Small intestine (tissue), 7 donors: ENCODE measurements around the gene ACP5. TPM values are rescaled to one million over a fixed set of nuclear protein-coding genes. Genes with fewer than 3 reads are reported as not detected.
"Not testable (repeated sequence)": the region's sequence is repeated elsewhere in the genome, so short reads cannot be mapped to it uniquely, and the experiment has no call there.

Experiments
- DNase-seq, 2 donors: peaks; one replicate each; pipeline versions ENCODE4 v3.0.0 to v3.0.0-alpha.2; 2013
- FAIRE-seq: peaks from 2 replicates; lab custom pipeline; 2012; peaks lifted over from hg19 to GRCh38; lab: Jason Lieb, UNC
- H3K27ac ChIP-seq, 3 donors: one replicate each; pipeline ENCODE4 v1.5.1; 2013; ENCODE audit warnings: low read length in 2 of 3, mild to moderate bottlenecking in 2 of 3, control low read depth in 1 of 3, inconsistent platforms in 1 of 3, low read depth in 1 of 3, moderate library complexity in 1 of 3
- H3K27me3 ChIP-seq, 3 donors: one replicate each; pipeline ENCODE4 v1.6.1; 2013; ENCODE audit warnings: low read length in 3 of 3, inconsistent platforms in 1 of 3; ENCODE audit not compliant: control insufficient read depth in 3 of 3, insufficient read depth in 3 of 3
- H3K36me3 ChIP-seq, 3 donors: one replicate each; pipeline ENCODE4 v1.6.1; 2013; ENCODE audit warnings: low read length in 3 of 3, inconsistent platforms in 1 of 3, low read depth in 1 of 3, mild to moderate bottlenecking in 1 of 3, moderate library complexity in 1 of 3; ENCODE audit not compliant: control insufficient read depth in 3 of 3, insufficient read depth in 2 of 3
- H3K4me1 ChIP-seq, 3 donors: one replicate each; pipeline ENCODE4 v1.6.1; 2013; ENCODE audit warnings: low read length in 2 of 3, inconsistent platforms in 1 of 3, low read depth in 1 of 3, mild to moderate bottlenecking in 1 of 3, moderate library complexity in 1 of 3; ENCODE audit not compliant: control insufficient read depth in 3 of 3, insufficient read depth in 2 of 3
- H3K4me3 ChIP-seq, 3 donors: one replicate each; pipeline ENCODE4 v1.5.1; 2013; ENCODE audit warnings: low read length in 3 of 3, control low read depth in 1 of 3, inconsistent platforms in 1 of 3, low read depth in 1 of 3, mild to moderate bottlenecking in 1 of 3, moderate library complexity in 1 of 3
- H3K9me3 ChIP-seq, 2 donors: one replicate each; pipeline ENCODE4 v1.6.1; 2013; ENCODE audit warnings: low read depth in 1 of 2, low read length in 1 of 2; ENCODE audit not compliant: control insufficient read depth in 2 of 2, insufficient read depth in 1 of 2
- WGBS, 3 donors: extraction: QIAGEN DNeasy Blood & Tissue Kit; methylation state at CpG; one replicate each; pipeline ENCODE4 v1.1.7; 2013; 5-methylcytosine and 5-hydroxymethylcytosine counted together
- polyA plus RNA-seq, 4 donors: library from polyadenylated mRNA; stranded (reverse) in 3 of 4; unstranded in 1 of 4; fragments of 200-250 nt in 3 of 4; fragments of 120-200 nt in 1 of 4; gene quantifications; one replicate each; pipeline versions ENCODE4 v1.2.1 to v1.2.3, GENCODE V29; 2013
- donor health status: healthy with polysubstance abuse.
- donor health status: control.
- donor health status: control.
- donor health status: Bipolar disorder and iron deficiency.
- donor health status: healthy.

Gene ACP5
- polyA plus RNA-seq, 4 donors, result 22.8 to 195 (median 33.3) TPM

- WGBS, 3 donors, result 79 to 95% (median 84%) methylated on average over 8 to 9 of the region's 9 CpGs
- peaks cover 0 to 14% (median 0%) of the 10 kb centered on the region in 3 donors for H3K4me1 ChIP-seq
- no peaks in the 10 kb centered on the region for H3K9me3 ChIP-seq
- H3K36me3 ChIP-seq, result peaks cover 0 to 31% (median 0%) of the 10 kb centered on the region in 3 donors
- DNase-seq (no peak), FAIRE-seq (no peak)
- H3K27me3 ChIP-seq, result no peaks in the 10 kb centered on the region
- H3K27ac ChIP-seq, result no peak overlapping the region
- no peak overlapping the region for H3K4me3 ChIP-seq
These were observed 2.8 kb downstream of the ACP5 start for GRCh38 chr19:11574689-11575088.

- H3K27ac ChIP-seq, DNase-seq, H3K4me1 ChIP-seq, H3K9me3 ChIP-seq, H3K4me3 ChIP-seq, H3K27me3 ChIP-seq, FAIRE-seq: not testable (repeated sequence)
- 84 to 100% (median 98%) methylated on average over 4 of the region's 4 CpGs for WGBS, 3 donors
- H3K36me3 ChIP-seq, result peaks cover 0 to 31% (median 0%) of the 10 kb centered on the region in 3 donors
These were observed 3.7 kb downstream of the ACP5 start for GRCh38 chr19:11573763-11574162.

GRCh38 chr19:11573354-11573753, 4.1 kb downstream of the ACP5 start:
- not testable (repeated sequence) for FAIRE-seq, H3K27me3 ChIP-seq, DNase-seq, H3K4me1 ChIP-seq, H3K27ac ChIP-seq, H3K4me3 ChIP-seq, H3K9me3 ChIP-seq
- 74 to 91% (median 81%) methylated on average over 6 of the region's 6 CpGs for WGBS, 3 donors
- H3K36me3 ChIP-seq, result peaks cover 0 to 31% (median 0%) of the 10 kb centered on the region in 3 donors

DNA sequence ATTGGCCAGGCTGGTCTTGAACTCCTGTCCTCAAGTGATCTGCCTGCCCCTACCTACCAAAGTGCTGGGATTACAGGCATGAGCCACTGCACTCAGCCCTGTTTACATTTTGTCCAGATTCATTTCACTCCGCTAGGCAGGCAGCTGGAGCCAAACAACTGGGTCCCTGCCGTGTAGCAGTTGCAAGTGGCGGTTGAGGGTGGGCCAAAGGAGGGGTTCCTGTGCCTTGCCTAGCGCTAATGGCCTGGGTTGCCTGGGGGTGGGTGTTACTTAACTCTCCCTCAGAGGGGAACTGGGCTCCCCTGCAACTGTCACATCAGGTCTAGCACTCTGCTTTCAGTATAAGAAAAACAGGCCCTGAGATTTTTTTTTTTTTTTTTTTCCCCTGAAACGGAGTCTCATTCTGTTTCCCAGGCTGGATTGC, 7.4 kb downstream of the ACP5 start:
- Histone ChIP-seq H3K36me3 (peaks cover 0 to 13% (median 0%) of the 10 kb centered on the region in 3 donors), H3K27me3 (no peaks in the 10 kb centered on the region), H3K4me3 (no peak overlapping the region), H3K4me1 (no peaks in the 10 kb centered on the region), H3K9me3 (no peaks in the 10 kb centered on the region), H3K27ac (no peak overlapping the region)
- 62 to 83% (median 77%) methylated on average over 5 of the region's 5 CpGs for WGBS, 3 donors
- DNase-seq (no peak), FAIRE-seq (no peak)

DNA sequence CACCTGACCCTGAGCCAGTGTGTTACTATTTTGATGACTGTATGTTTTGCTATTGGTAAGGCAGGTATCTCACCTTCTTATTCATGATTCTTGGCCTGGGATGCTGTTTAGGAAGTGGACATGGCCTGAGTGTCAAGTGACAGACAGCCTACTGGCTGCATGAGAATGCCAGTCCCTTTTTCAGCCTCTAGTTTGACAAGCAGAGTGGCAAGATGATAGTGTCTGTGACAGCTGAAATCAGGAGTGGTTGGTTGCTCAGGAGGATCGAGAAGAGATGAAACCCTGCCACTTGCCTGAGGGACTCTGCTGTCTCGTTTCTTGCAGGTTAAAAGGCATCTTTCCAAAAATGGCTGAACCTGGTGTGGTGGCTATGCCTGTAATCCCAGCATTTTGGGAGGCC, 11.3 kb downstream of the ACP5 start:
- no peak overlapping the region for H3K27ac ChIP-seq
- no peaks in the 10 kb centered on the region for H3K27me3 ChIP-seq
- no peaks in the 10 kb centered on the region for H3K9me3 ChIP-seq
- 82 to 90% (median 83%) methylated on average over 2 of the region's 2 CpGs for WGBS, 3 donors
- H3K36me3 ChIP-seq, result peaks cover 0 to 9% (median 0%) of the 10 kb centered on the region in 3 donors
- no peak for FAIRE-seq
- no peak for DNase-seq
- no peaks in the 10 kb centered on the region for H3K4me1 ChIP-seq
- H3K4me3 ChIP-seq, result no peak overlapping the region

- not testable (repeated sequence) for H3K36me3 ChIP-seq, H3K4me3 ChIP-seq, H3K27me3 ChIP-seq, DNase-seq, FAIRE-seq, H3K9me3 ChIP-seq, H3K4me1 ChIP-seq, H3K27ac ChIP-seq
- WGBS, 3 donors, result 89 to 90% (median 90%) methylated on average over 5 of the region's 5 CpGs
These were observed 11.8 kb downstream of the ACP5 start for GRCh38 chr19:11565649-11565980.

DNA sequence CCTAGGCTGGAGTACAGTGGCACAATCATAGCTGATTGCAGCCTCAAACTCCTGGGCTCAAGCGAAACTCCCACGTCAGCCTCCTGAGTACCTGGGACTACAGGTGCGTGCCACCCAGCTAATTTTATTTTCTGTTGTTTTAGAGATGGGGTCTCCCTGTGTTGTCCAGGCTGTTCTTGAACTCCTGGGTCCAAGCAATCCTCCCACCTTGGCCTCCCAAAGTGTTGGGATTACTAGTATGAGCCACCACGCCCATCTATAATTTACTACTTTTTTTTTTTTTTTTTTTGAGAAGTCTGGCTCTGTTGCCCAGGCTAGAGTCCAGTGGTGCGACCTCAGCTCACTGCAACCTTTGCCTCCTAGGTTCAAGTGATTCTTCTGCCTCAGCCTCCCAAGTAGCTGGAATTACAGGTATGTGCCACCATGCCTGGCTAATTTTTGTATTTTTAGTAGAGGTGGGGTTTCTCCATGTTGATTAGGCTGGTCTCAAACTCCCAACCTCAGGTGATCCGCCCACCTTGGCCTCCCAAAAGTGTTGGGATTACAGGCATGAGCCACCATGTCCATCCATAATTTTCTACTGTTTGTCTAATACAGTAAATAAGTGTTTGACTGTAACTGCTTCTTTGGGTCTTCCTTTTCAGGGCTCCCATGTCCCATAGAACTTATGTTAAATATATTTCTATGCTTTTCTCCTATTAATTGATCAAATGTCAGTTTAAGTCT, 13.2 kb downstream of the ACP5 start:
- H3K27ac ChIP-seq, result not testable (repeated sequence)

DNA sequence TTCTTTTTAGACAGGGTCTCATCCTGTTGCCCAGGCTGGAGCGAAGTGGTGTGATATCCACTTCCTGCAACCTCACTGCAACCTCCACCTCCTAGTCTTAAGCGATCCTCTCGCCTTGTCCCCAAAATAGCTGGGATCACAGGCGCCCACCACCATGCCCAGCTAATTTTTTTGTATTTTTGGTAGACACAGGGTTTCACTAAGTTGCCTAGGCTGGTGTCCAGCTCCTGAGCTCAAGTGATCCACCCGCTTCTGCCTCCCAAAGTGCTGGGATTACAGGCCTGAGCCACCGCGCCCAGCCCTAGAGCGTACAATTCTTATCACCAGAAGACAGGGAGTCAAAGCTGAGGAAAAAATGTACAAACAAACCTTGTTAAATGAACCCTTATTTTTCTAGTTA, 13.9 kb downstream of the ACP5 start:
- H3K27me3 ChIP-seq, result no peaks in the 10 kb centered on the region
- H3K9me3 ChIP-seq, result no peaks in the 10 kb centered on the region
- WGBS, 3 donors, result 87 to 89% (median 87%) methylated on average over 8 of the region's 8 CpGs
- DNase-seq (no peak), FAIRE-seq (no peak)
- H3K4me1 ChIP-seq, result no peaks in the 10 kb centered on the region
- no peak overlapping the region for H3K27ac ChIP-seq
- H3K4me3 ChIP-seq, result no peak overlapping the region
- peaks cover 0 to 9% (median 0%) of the 10 kb centered on the region in 3 donors for H3K36me3 ChIP-seq

More for the DNA sequence above, 13.2 kb downstream of the ACP5 start:
- DNase-seq, H3K36me3 ChIP-seq, H3K9me3 ChIP-seq, FAIRE-seq, H3K4me1 ChIP-seq, H3K27me3 ChIP-seq, H3K4me3 ChIP-seq: not testable (repeated sequence)
- 87 to 90% (median 89%) methylated on average over 6 of the region's 6 CpGs for WGBS, 3 donors
